ENCODE data around the gene TK1.

- TF ChIP-seq, protein P1, sequence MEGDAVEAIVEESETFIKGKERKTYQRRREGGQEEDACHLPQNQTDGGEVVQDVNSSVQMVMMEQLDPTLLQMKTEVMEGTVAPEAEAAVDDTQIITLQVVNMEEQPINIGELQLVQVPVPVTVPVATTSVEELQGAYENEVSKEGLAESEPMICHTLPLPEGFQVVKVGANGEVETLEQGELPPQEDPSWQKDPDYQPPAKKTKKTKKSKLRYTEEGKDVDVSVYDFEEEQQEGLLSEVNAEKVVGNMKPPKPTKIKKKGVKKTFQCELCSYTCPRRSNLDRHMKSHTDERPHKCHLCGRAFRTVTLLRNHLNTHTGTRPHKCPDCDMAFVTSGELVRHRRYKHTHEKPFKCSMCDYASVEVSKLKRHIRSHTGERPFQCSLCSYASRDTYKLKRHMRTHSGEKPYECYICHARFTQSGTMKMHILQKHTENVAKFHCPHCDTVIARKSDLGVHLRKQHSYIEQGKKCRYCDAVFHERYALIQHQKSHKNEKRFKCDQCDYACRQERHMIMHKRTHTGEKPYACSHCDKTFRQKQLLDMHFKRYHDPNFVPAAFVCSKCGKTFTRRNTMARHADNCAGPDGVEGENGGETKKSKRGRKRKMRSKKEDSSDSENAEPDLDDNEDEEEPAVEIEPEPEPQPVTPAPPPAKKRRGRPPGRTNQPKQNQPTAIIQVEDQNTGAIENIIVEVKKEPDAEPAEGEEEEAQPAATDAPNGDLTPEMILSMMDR (IDR thresholded peaks at IDR 0.05; ENCODE audit: borderline replicate concordance, extremely low read depth, low read length, poor library complexity, severe bottlenecking) = no peak
- no peak for TF ChIP-seq EZH2 (IDR thresholded peaks at IDR 0.05; ENCODE audit: borderline replicate concordance, low read depth, low read length, severe bottlenecking)
Observed at GRCh38 chr17:78235885-78236284, 49.0 kb upstream of the TK1 start.

Measured in DND-41 (cell line).